Lower leg skin (tissue), 3 donors: Measurements from ENCODE around the gene SPTB.

Experiments used
- POLR2A ChIP-seq, 2 donors: fragments of 450-650 bp; IDR thresholded peaks; one replicate each; pipeline ENCODE4 v1.6.1; 2016 to 2017; ENCODE audit warnings: antibody characterized with exemption in 2 of 2, mild to moderate bottlenecking in 1 of 2, moderate library complexity in 1 of 2
- TF ChIP-seq, protein P1 (sequence below), 3 donors: fragments of 450-650 bp; IDR thresholded peaks; one replicate each; pipeline ENCODE4 v1.5.1; 2016; ENCODE audit warnings: antibody characterized with exemption in 3 of 3, mild to moderate bottlenecking in 3 of 3, moderate library complexity in 2 of 3

DNA sequence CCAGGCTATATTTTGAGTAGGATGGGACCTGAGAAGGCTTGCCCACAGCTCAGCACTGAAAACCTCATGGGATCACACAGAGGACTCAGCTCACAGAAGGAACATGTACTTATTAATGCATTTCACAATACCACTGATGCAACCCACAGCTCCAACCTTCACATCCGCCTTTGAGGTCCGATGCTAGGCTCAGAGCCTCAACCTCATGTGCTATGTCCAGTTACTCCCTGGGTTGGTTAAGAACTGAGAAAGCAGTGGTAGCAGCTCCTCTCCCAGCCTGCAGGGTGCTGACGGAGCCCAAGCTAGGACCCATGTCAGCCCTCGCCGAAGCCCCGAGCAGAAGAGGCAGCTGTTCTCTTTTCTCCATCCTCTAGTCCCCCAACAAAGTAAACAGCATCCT is 52.9 kb downstream of the SPTB start:
- no peak for TF ChIP-seq POLR2A (IDR thresholded peaks at IDR 0.05)
- TF ChIP-seq, protein P1, sequence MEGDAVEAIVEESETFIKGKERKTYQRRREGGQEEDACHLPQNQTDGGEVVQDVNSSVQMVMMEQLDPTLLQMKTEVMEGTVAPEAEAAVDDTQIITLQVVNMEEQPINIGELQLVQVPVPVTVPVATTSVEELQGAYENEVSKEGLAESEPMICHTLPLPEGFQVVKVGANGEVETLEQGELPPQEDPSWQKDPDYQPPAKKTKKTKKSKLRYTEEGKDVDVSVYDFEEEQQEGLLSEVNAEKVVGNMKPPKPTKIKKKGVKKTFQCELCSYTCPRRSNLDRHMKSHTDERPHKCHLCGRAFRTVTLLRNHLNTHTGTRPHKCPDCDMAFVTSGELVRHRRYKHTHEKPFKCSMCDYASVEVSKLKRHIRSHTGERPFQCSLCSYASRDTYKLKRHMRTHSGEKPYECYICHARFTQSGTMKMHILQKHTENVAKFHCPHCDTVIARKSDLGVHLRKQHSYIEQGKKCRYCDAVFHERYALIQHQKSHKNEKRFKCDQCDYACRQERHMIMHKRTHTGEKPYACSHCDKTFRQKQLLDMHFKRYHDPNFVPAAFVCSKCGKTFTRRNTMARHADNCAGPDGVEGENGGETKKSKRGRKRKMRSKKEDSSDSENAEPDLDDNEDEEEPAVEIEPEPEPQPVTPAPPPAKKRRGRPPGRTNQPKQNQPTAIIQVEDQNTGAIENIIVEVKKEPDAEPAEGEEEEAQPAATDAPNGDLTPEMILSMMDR (IDR thresholded peaks at IDR 0.05) = no peak
